A549 (cell line): ENCODE results near the gene AP3B2. TPM values are rescaled to one million over a fixed set of nuclear protein-coding genes. Genes with fewer than 3 reads are reported as not detected.

Source experiments
- ATAC-seq, 2 experiments: fragments of 200-7000 bp in 1 of 2; fragments of >200 bp in 1 of 2; cut with Nextera tagmentation in 1 of 2; cut with Tn5 transposase in 1 of 2; 3 replicates each; pipeline versions ENCODE4 v1.8.0 to v1.9.1; 2018 to 2020; ENCODE audit warnings: mild to moderate bottlenecking in 1 of 2, moderate library complexity in 1 of 2
- CTCF ChIA-PET: fragments of 300-600 bp; sonication (Branson Sonifier 250); formaldehyde crosslinking; extraction: SDS; loops from one replicate; lab custom pipeline; 2021; ENCODE audit warnings: antibody characterized with exemption, inconsistent platforms; lab: Yijun Ruan, JAX
- POLR2A ChIA-PET: fragments of 350-600 bp; formaldehyde crosslinking; extraction: SDS; loops from one replicate; lab custom pipeline; 2021; ENCODE audit warnings: antibody characterized with exemption, inconsistent platforms; lab: Yijun Ruan, JAX
- DNase-seq, 2 experiments: peaks; one replicate each; pipeline versions ENCODE4 v3.0.0 to v3.0.0-alpha.2; 2011 to 2016; ENCODE audit warnings: low read depth in 1 of 2, low spot score in 1 of 2
- FAIRE-seq: peaks from 2 replicates; lab custom pipeline; 2011; peaks lifted over from hg19 to GRCh38; lab: Jason Lieb, UNC
- H3K27ac ChIP-seq, 2 experiments: fragments of >200 bp; sonication (Bioruptor Twin); formaldehyde crosslinking; 3 replicates each; pipeline ENCODE4 v1.5.1; 2016 to 2017
- H3K4me1 ChIP-seq: fragments of >200 bp; sonication (Bioruptor Twin); formaldehyde crosslinking; 3 replicates; pipeline ENCODE4 v1.6.1; 2016
- H3K4me2 ChIP-seq: fragments of >200 bp; sonication (Bioruptor Twin); formaldehyde crosslinking; 3 replicates; pipeline ENCODE4 v1.6.1; 2016
- H3K4me3 ChIP-seq: fragments of >200 bp; sonication (Bioruptor Twin); formaldehyde crosslinking; 3 replicates; pipeline ENCODE4 v1.5.1; 2016
- H3K9me3 ChIP-seq: fragments of >200 bp; sonication (Bioruptor Twin); formaldehyde crosslinking; 3 replicates; pipeline ENCODE4 v1.6.1; 2016
- BCL3 ChIP-seq: fragments of >200 bp; sonication (Bioruptor Twin); formaldehyde crosslinking; IDR thresholded peaks from 3 replicates; pipeline ENCODE4 v1.6.1; 2016
- CBX8 ChIP-seq: fragments of 200-600 bp; sonication (generic); IDR thresholded peaks from 2 replicates; pipeline ENCODE4 v1.6.1; 2016
- CEBPB ChIP-seq, 2 experiments: fragments of >200 bp in 1 of 2; sonication (Bioruptor Twin) in 1 of 2; formaldehyde crosslinking in 1 of 2; IDR thresholded peaks; 2 replicates each; pipeline ENCODE4 v1.6.1; 2012 to 2016
- CHD4 ChIP-seq: fragments of 200-600 bp; sonication (generic); IDR thresholded peaks from 2 replicates; pipeline ENCODE4 v1.6.1; 2016; ENCODE audit warnings: antibody characterized with exemption, mild to moderate bottlenecking, borderline replicate concordance
- E2F6 ChIP-seq: IDR thresholded peaks from 2 replicates; pipeline ENCODE4 v1.6.1; 2012; ENCODE audit warnings: low read depth, borderline replicate concordance
- EHF ChIP-seq: fragments of 250-450 bp; sonication (Bioruptor Pico); IDR thresholded peaks from 2 replicates; pipeline ENCODE4 v1.5.0; 2020; ENCODE audit warnings: mild to moderate bottlenecking
- EHMT2 ChIP-seq: fragments of 200-600 bp; sonication (generic); IDR thresholded peaks from 2 replicates; pipeline ENCODE4 v1.6.1; 2016; ENCODE audit warnings: antibody characterized with exemption, low read depth, mild to moderate bottlenecking, moderate library complexity
- ESRRA ChIP-seq: fragments of 150-350 bp; IDR thresholded peaks from 2 replicates; pipeline ENCODE4 v1.6.1; 2014; ENCODE audit warnings: mild to moderate bottlenecking, low read length, borderline replicate concordance
- FOSB ChIP-seq: fragments of 250-450 bp; sonication (Bioruptor Pico); IDR thresholded peaks from 2 replicates; pipeline ENCODE4 v1.5.0; 2020; ENCODE audit warnings: mild to moderate bottlenecking, moderate library complexity
- FOSL2 ChIP-seq, 2 experiments: fragments of 450-650 bp in 1 of 2; fragments of >200 bp in 1 of 2; sonication (Bioruptor Twin) in 1 of 2; formaldehyde crosslinking; IDR thresholded peaks; 2 replicates each; pipeline versions ENCODE4 v1.5.0 to v1.6.1; 2016 to 2020; ENCODE audit warnings: mild to moderate bottlenecking in 1 of 2, moderate library complexity in 1 of 2
- HDAC2 ChIP-seq: fragments of 200-600 bp; sonication (generic); IDR thresholded peaks from 2 replicates; pipeline ENCODE4 v1.6.1; 2016
- HOXB5 ChIP-seq: fragments of 250-450 bp; sonication (Bioruptor Pico); IDR thresholded peaks from 2 replicates; pipeline ENCODE4 v1.5.0; 2020; ENCODE audit warnings: mild to moderate bottlenecking, moderate library complexity
- MAFK ChIP-seq: fragments of 450-650 bp; IDR thresholded peaks from 2 replicates; pipeline ENCODE4 v1.6.1; 2014; ENCODE audit not compliant: partially characterized antibody
- MAZ ChIP-seq: fragments of 150-350 bp; IDR thresholded peaks from 2 replicates; pipeline ENCODE4 v1.6.1; 2014; ENCODE audit warnings: antibody characterized with exemption, low read depth, low read length, borderline replicate concordance
- MYC ChIP-seq: IDR thresholded peaks from 2 replicates; pipeline ENCODE4 v1.6.1; 2012; ENCODE audit warnings: mild to moderate bottlenecking, inconsistent platforms, low read length, improper control_type of control experiment, borderline replicate concordance
- NFE2L2 ChIP-seq: fragments of 150-350 bp; conservative IDR thresholded peaks from 2 replicates; pipeline ENCODE4 v1.6.1; 2014; ENCODE audit warnings: low read length
- NR3C1 ChIP-seq: fragments of >200 bp; sonication (Bioruptor Twin); formaldehyde crosslinking; IDR thresholded peaks from 3 replicates; pipeline ENCODE4 v1.6.1; 2017
- PHF8 ChIP-seq: fragments of 200-600 bp; sonication (generic); IDR thresholded peaks from 2 replicates; pipeline ENCODE4 v1.6.1; 2016; ENCODE audit warnings: low read depth, mild to moderate bottlenecking, antibody characterized with exemption, moderate library complexity, borderline replicate concordance
- POLR2A ChIP-seq: IDR thresholded peaks from 2 replicates; pipeline ENCODE4 v1.6.1; 2012; ENCODE audit warnings: mild to moderate bottlenecking, low read length
- POLR2AphosphoS2 ChIP-seq: conservative IDR thresholded peaks from 2 replicates; pipeline ENCODE4 v1.6.1; 2012; ENCODE audit warnings: low read length, improper control_type of control experiment, inconsistent platforms
- RARB ChIP-seq: fragments of 250-450 bp; sonication (Bioruptor Pico); IDR thresholded peaks from 2 replicates; pipeline ENCODE4 v1.8.0; 2021; ENCODE audit warnings: mild to moderate bottlenecking, moderate library complexity
- RCOR1 ChIP-seq: fragments of 150-350 bp; IDR thresholded peaks from 2 replicates; pipeline ENCODE4 v1.6.1; 2014; ENCODE audit warnings: antibody characterized with exemption, low read length, low read depth
- RNF2 ChIP-seq: fragments of 200-600 bp; sonication (generic); IDR thresholded peaks from 2 replicates; pipeline ENCODE4 v1.6.1; 2016; ENCODE audit warnings: low read depth, mild to moderate bottlenecking, antibody characterized with exemption, moderate library complexity, borderline replicate concordance
- SREBF2 ChIP-seq: fragments of 450-650 bp; IDR thresholded peaks from 2 replicates; pipeline ENCODE4 v1.6.1; 2014; ENCODE audit warnings: mild to moderate bottlenecking, moderate library complexity
- TP53 ChIP-seq: fragments of 250-450 bp; sonication (Bioruptor Pico); IDR thresholded peaks from 2 replicates; pipeline ENCODE4 v1.5.0; 2021; ENCODE audit warnings: mild to moderate bottlenecking, moderate library complexity
- USF2 ChIP-seq: fragments of 450-650 bp; IDR thresholded peaks from 2 replicates; pipeline ENCODE4 v1.6.1; 2014; ENCODE audit warnings: antibody characterized with exemption
- ZFP36 ChIP-seq: fragments of 450-650 bp; IDR thresholded peaks from 2 replicates; pipeline ENCODE4 v1.6.1; 2014; ENCODE audit warnings: borderline replicate concordance; ENCODE audit not compliant: partially characterized antibody
- ZNF302 ChIP-seq: fragments of 250-450 bp; sonication (Bioruptor Pico); IDR thresholded peaks from 2 replicates; pipeline ENCODE4 v1.9.0; 2021; ENCODE audit warnings: inconsistent platforms, mild to moderate bottlenecking, moderate library complexity
- ZSCAN20 ChIP-seq: fragments of 250-450 bp; sonication (Bioruptor Pico); IDR thresholded peaks from 2 replicates; pipeline ENCODE4 v1.8.0; 2022; ENCODE audit warnings: mild to moderate bottlenecking, moderate library complexity
- WGBS: methylation state at CpG from one replicate; pipeline ENCODE4 v1.1.6; 2017; ENCODE audit errors: missing lambda C conversion rate; 5-methylcytosine and 5-hydroxymethylcytosine counted together
- polyA plus RNA-seq, 4 experiments: library from polyadenylated mRNA; depleted of rRNA in 3 of 4; stranded (reverse); fragments of >200 nt; fragmentation: RNase III in 1 of 4; extraction: RNeasy Plus Mini Kit Qiagen cat#74134 plus additional on column Dnase treatment in 1 of 4; gene quantifications; 2 replicates in 3 of 4; 3 replicates in 1 of 4; pipeline ENCODE4 v1.2.3, GENCODE V29; 2011 to 2017
- TF ChIP-seq, protein P1 (sequence below): fragments of >200 bp; sonication (Bioruptor Twin); formaldehyde crosslinking; IDR thresholded peaks from 3 replicates; pipeline ENCODE4 v1.5.1; 2016
- TF ChIP-seq, protein P2 (sequence below): fragments of >200 bp; sonication (Bioruptor Twin); formaldehyde crosslinking; IDR thresholded peaks from 2 replicates; pipeline ENCODE4 v1.6.1; 2016

Gene AP3B2
- polyA plus RNA-seq, 2 of the 4 experiments (the other 2 are of a cell fraction) = 0.32 to 0.68 TPM

DNA sequence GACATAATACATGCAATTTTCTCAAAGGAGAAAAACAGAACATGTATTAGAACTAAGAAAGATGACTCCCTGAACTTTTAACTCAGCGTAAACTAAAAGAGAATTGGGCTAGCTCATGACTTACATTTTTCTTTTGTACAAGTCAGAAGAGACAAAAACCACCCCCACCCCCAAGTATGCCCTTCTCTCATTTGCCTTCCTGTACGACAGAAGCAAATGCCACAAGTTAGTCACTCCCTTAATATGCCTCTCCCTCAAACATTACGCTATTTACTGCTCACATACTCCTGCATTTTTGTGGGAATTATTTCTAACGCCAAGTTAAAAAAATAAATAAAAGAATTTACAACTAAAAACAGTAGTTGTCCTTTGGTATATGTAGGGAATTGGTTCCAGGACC lies 84.5 kb downstream of the AP3B2 start:
- no peak overlapping the region for H3K4me2 ChIP-seq
- H3K4me1 ChIP-seq = no peaks in the 10 kb centered on the region
- POLR2A ChIA-PET = no interaction called here
- no peak for FAIRE-seq
- no peak for ATAC-seq
- CTCF ChIA-PET = interaction anchor here (1.0 to 1.7 kb wide), 2 partner anchors 19 to 94 kb away, joined by 4 to 6 read pairs; no protein-coding TSS in a partner anchor
- no peak overlapping the region for H3K4me3 ChIP-seq
- no peak overlapping the region for H3K27ac ChIP-seq
- TF ChIP-seq RARB (CRISPR knock-in tag) (no peak), USF2 (no peak), HOXB5 (no peak), EHMT2 (no peak), BCL3 (no peak), MYC (no peak), MAZ (no peak), NFE2L2 (no peak), POLR2A (no peak), CEBPB (IDR thresholded peaks at IDR 0.05) (no peak), TP53 (CRISPR knock-in tag) (no peak), CHD4 (no peak), ZFP36 (no peak), MAFK (no peak), FOSL2 (IDR thresholded peaks at IDR 0.05) (no peak), FOSL2 (CRISPR knock-in tag; IDR thresholded peaks at IDR 0.05) (no peak), EHF (CRISPR knock-in tag) (no peak), POLR2AphosphoS2 (no peak), FOSB (CRISPR knock-in tag) (no peak)
- 78% methylated on average over 4 of the region's 4 CpGs for WGBS
- DNase-seq = no peak
- no peaks in the 10 kb centered on the region for H3K9me3 ChIP-seq

DNA sequence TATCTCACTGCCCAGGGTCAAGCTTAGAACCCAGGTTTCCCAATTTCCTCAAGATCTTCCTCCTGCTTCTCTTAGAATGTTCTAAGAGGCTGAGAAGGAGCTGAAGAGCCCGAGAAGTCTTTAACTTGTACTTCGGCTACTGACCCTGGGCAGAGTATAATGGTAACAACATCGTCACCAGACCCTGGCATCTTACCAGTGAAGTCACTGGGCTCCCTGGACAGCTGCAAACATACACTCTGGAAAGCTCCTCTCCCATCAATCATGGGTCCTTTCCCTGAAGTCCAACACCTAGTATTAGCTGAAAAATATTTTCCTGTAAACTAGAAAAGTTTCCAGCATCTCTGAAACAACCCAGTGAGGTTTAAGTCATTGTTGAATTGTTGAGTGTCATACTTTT lies 85.2 kb downstream of the AP3B2 start:
- no peak overlapping the region for H3K4me3 ChIP-seq
- no peak overlapping the region for H3K4me2 ChIP-seq
- no peak for DNase-seq
- no peaks in the 10 kb centered on the region for H3K9me3 ChIP-seq
- FAIRE-seq = no peak
- POLR2A ChIA-PET = no interaction called here
- TF ChIP-seq ZSCAN20 (CRISPR knock-in tag) (no peak), SREBF2 (no peak), ZNF302 (CRISPR knock-in tag) (no peak), E2F6 (no peak), NFE2L2 (no peak)
- H3K4me1 ChIP-seq = no peaks in the 10 kb centered on the region
- CTCF ChIA-PET = interaction anchor here (1.0 to 1.7 kb wide), 3 partner anchors 20 to 93 kb away, joined by 3 to 6 read pairs (median 4); no protein-coding TSS in a partner anchor
- no peak for ATAC-seq
- 82% methylated on average over 3 of the region's 3 CpGs for WGBS
- H3K27ac ChIP-seq = no peak overlapping the region

GRCh38 chr15:82624008-82624407 lies 85.7 kb downstream of the AP3B2 start:
- CTCF ChIA-PET = interaction anchor here (1.0 to 1.7 kb wide), 3 partner anchors 20 to 93 kb away, joined by 3 to 6 read pairs (median 4); no protein-coding TSS in a partner anchor
- Histone ChIP-seq H3K4me2 (no peak overlapping the region), H3K4me1 (no peaks in the 10 kb centered on the region), H3K9me3 (no peaks in the 10 kb centered on the region), H3K27ac (no peak overlapping the region), H3K4me3 (no peak overlapping the region)
- POLR2A ChIA-PET = no interaction called here
- no peak for DNase-seq
- no peak for ATAC-seq
- WGBS = 56% methylated on average over 2 of the region's 2 CpGs
- no peak for FAIRE-seq
- TF ChIP-seq POLR2AphosphoS2 (no peak), PHF8 (no peak), CHD4 (no peak), MAFK (no peak), ZSCAN20 (CRISPR knock-in tag) (no peak), SREBF2 (no peak), RCOR1 (no peak), ESRRA (no peak), ZFP36 (no peak), NR3C1 (no peak), HDAC2 (no peak), CBX8 (no peak), RNF2 (no peak), HOXB5 (no peak)
- TF ChIP-seq, protein P1, sequence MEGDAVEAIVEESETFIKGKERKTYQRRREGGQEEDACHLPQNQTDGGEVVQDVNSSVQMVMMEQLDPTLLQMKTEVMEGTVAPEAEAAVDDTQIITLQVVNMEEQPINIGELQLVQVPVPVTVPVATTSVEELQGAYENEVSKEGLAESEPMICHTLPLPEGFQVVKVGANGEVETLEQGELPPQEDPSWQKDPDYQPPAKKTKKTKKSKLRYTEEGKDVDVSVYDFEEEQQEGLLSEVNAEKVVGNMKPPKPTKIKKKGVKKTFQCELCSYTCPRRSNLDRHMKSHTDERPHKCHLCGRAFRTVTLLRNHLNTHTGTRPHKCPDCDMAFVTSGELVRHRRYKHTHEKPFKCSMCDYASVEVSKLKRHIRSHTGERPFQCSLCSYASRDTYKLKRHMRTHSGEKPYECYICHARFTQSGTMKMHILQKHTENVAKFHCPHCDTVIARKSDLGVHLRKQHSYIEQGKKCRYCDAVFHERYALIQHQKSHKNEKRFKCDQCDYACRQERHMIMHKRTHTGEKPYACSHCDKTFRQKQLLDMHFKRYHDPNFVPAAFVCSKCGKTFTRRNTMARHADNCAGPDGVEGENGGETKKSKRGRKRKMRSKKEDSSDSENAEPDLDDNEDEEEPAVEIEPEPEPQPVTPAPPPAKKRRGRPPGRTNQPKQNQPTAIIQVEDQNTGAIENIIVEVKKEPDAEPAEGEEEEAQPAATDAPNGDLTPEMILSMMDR = no peak
- TF ChIP-seq, protein P2, sequence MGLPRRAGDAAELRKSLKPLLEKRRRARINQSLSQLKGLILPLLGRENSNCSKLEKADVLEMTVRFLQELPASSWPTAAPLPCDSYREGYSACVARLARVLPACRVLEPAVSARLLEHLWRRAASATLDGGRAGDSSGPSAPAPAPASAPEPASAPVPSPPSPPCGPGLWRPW = no peak
